ENCODE data around the gene CCT7. TPM values are rescaled to one million over a fixed set of nuclear protein-coding genes. Genes with fewer than 3 reads are reported as not detected.

CCT7 gene
- total and polyA plus RNA-seq, 2 experiments from 2014 or later: 287 to 642 TPM

DNA sequence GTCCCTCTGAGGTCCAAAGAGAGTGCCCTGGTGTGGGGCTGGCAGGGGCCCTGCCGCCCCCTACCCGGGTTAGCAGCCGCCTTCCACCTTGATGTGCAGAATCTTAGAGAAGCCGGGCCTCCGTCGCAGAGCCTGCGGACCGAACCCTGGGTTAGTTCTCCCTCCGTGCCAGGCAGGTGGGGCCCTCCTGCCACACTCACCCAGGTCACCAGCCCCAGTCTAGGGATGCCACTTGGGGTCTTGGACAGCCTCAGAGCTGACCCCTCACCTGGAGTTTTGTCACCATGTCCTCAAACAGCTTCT, 24.8 kb downstream of the CCT7 start:
- H3K27me3 Mint-ChIP-seq (ENCODE audit: insufficient read depth, low read depth, poor library complexity): peaks cover 12% of the 10 kb centered on the region
- no peak overlapping the region for H3K4me3 Mint-ChIP-seq
- TF ChIP-seq REST (IDR thresholded peaks at IDR 0.05; ENCODE audit: unreplicated experiment) (no peak), EZH2phosphoT487 (IDR thresholded peaks at IDR 0.05; ENCODE audit: unreplicated experiment) (no peak), EZH2 (IDR thresholded peaks at IDR 0.05; ENCODE audit: low read depth, unreplicated experiment) (no peak), STAT1 (IDR thresholded peaks at IDR 0.05; ENCODE audit: unreplicated experiment) (no peak), CREB1 (CRISPR knock-in tag; IDR thresholded peaks at IDR 0.05; ENCODE audit: low read depth) (no peak)
- TF ChIP-seq, protein P1, sequence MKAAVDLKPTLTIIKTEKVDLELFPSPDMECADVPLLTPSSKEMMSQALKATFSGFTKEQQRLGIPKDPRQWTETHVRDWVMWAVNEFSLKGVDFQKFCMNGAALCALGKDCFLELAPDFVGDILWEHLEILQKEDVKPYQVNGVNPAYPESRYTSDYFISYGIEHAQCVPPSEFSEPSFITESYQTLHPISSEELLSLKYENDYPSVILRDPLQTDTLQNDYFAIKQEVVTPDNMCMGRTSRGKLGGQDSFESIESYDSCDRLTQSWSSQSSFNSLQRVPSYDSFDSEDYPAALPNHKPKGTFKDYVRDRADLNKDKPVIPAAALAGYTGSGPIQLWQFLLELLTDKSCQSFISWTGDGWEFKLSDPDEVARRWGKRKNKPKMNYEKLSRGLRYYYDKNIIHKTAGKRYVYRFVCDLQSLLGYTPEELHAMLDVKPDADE (IDR thresholded peaks at IDR 0.05): no peak
- TF ChIP-seq, protein P2, sequence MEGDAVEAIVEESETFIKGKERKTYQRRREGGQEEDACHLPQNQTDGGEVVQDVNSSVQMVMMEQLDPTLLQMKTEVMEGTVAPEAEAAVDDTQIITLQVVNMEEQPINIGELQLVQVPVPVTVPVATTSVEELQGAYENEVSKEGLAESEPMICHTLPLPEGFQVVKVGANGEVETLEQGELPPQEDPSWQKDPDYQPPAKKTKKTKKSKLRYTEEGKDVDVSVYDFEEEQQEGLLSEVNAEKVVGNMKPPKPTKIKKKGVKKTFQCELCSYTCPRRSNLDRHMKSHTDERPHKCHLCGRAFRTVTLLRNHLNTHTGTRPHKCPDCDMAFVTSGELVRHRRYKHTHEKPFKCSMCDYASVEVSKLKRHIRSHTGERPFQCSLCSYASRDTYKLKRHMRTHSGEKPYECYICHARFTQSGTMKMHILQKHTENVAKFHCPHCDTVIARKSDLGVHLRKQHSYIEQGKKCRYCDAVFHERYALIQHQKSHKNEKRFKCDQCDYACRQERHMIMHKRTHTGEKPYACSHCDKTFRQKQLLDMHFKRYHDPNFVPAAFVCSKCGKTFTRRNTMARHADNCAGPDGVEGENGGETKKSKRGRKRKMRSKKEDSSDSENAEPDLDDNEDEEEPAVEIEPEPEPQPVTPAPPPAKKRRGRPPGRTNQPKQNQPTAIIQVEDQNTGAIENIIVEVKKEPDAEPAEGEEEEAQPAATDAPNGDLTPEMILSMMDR (conservative IDR thresholded peaks at IDR 0.05; ENCODE audit: low read depth in 2 of 2): no peak
- TF ChIP-seq, protein P3, sequence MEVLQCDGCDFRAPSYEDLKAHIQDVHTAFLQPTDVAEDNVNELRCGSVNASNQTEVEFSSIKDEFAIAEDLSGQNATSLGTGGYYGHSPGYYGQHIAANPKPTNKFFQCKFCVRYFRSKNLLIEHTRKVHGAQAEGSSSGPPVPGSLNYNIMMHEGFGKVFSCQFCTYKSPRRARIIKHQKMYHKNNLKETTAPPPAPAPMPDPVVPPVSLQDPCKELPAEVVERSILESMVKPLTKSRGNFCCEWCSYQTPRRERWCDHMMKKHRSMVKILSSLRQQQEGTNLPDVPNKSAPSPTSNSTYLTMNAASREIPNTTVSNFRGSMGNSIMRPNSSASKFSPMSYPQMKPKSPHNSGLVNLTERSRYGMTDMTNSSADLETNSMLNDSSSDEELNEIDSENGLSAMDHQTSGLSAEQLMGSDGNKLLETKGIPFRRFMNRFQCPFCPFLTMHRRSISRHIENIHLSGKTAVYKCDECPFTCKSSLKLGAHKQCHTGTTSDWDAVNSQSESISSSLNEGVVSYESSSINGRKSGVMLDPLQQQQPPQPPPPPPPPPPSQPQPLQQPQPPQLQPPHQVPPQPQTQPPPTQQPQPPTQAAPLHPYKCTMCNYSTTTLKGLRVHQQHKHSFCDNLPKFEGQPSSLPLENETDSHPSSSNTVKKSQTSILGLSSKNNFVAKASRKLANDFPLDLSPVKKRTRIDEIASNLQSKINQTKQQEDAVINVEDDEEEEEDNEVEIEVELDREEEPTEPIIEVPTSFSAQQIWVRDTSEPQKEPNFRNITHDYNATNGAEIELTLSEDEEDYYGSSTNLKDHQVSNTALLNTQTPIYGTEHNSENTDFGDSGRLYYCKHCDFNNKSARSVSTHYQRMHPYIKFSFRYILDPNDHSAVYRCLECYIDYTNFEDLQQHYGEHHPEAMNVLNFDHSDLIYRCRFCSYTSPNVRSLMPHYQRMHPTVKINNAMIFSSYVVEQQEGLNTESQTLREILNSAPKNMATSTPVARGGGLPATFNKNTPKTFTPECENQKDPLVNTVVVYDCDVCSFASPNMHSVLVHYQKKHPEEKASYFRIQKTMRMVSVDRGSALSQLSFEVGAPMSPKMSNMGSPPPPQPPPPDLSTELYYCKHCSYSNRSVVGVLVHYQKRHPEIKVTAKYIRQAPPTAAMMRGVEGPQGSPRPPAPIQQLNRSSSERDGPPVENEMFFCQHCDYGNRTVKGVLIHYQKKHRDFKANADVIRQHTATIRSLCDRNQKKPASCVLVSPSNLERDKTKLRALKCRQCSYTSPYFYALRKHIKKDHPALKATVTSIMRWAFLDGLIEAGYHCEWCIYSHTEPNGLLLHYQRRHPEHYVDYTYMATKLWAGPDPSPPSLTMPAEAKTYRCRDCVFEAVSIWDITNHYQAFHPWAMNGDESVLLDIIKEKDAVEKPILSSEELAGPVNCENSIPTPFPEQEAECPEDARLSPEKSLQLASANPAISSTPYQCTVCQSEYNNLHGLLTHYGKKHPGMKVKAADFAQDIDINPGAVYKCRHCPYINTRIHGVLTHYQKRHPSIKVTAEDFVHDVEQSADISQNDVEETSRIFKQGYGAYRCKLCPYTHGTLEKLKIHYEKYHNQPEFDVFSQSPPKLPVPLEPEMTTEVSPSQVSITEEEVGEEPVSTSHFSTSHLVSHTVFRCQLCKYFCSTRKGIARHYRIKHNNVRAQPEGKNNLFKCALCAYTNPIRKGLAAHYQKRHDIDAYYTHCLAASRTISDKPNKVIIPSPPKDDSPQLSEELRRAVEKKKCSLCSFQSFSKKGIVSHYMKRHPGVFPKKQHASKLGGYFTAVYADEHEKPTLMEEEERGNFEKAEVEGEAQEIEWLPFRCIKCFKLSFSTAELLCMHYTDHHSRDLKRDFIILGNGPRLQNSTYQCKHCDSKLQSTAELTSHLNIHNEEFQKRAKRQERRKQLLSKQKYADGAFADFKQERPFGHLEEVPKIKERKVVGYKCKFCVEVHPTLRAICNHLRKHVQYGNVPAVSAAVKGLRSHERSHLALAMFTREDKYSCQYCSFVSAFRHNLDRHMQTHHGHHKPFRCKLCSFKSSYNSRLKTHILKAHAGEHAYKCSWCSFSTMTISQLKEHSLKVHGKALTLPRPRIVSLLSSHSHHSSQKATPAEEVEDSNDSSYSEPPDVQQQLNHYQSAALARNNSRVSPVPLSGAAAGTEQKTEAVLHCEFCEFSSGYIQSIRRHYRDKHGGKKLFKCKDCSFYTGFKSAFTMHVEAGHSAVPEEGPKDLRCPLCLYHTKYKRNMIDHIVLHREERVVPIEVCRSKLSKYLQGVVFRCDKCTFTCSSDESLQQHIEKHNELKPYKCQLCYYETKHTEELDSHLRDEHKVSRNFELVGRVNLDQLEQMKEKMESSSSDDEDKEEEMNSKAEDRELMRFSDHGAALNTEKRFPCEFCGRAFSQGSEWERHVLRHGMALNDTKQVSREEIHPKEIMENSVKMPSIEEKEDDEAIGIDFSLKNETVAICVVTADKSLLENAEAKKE (CRISPR knock-in tag; IDR thresholded peaks at IDR 0.05): no peak
- no peak overlapping the region for H2AFZ ChIP-seq
- no peak overlapping the region for H3K4me3 ChIP-seq
- H3K27ac Mint-ChIP-seq: no peak overlapping the region
- H3F3A ChIP-seq (replicated peaks; ENCODE audit: low read depth): peaks cover 6% of the 10 kb centered on the region; the same call in 1 of the 2 replicates
- H3K36me3 Mint-ChIP-seq (ENCODE audit: low read depth): peaks cover 15% of the 10 kb centered on the region
- H4K20me1 ChIP-seq (replicated peaks; ENCODE audit: insufficient read depth): peaks cover 15% of the 10 kb centered on the region
- no peaks in the 10 kb centered on the region for H3K79me2 ChIP-seq (replicated peaks; ENCODE audit: insufficient read depth)
- ATAC-seq (no peak), DNase-seq (ENCODE audit: low spot score) (no peak)
- H3K4me1 ChIP-seq (ENCODE audit: insufficient read depth): peaks cover 11% of the 10 kb centered on the region
- H3K4me2 ChIP-seq: no peak overlapping the region
- no peaks in the 10 kb centered on the region for H3K27me3 ChIP-seq (ENCODE audit: insufficient read depth)
- H3K27ac ChIP-seq (ENCODE audit: low read depth): no peak overlapping the region
- no peaks in the 10 kb centered on the region for H3K9me2 ChIP-seq (ENCODE audit: insufficient read depth)
- no peaks in the 10 kb centered on the region; the same call in 1 of the 2 replicates for H3K36me3 ChIP-seq (ENCODE audit: insufficient read depth)
- H3K9me3 Mint-ChIP-seq: no peaks in the 10 kb centered on the region
- H3K4me1 Mint-ChIP-seq: peaks cover 24% of the 10 kb centered on the region; the same call in 2 of the 3 replicates
